Activated naive CD4-positive, alpha-beta T cell treated with anti-CD3 and anti-CD28 coated beads, Interleukin-2, amount 10 ng/mL, durations not matched to agents 7 days and 5 days (primary cell): ENCODE measurements around the gene FOXO3.
"Not testable (repeated sequence)": the region's sequence is repeated elsewhere in the genome, so short reads cannot be mapped to it uniquely, and the experiment has no call there.

Experiments
- CTCF ChIA-PET: fragments of 350-600 bp; sonication (Branson Sonifier 250); formaldehyde crosslinking; loops from one replicate; lab custom pipeline; 2021; ENCODE audit warnings: antibody characterized with exemption; lab: Charles Lee
- DNase-seq: peaks from one replicate; pipeline ENCODE4 v3.0.0-alpha.2; 2020
- H3K27ac Mint-ChIP-seq: one replicate; pipeline ENCODE4 v1.8.0; 2021; ENCODE audit warnings: mild to moderate bottlenecking, moderate library complexity, mixed read lengths
- H3K27me3 Mint-ChIP-seq: one replicate; pipeline ENCODE4 v1.8.0; 2021; ENCODE audit warnings: mild to moderate bottlenecking, mixed read lengths
- H3K36me3 Mint-ChIP-seq: one replicate; pipeline ENCODE4 v1.8.0; 2021; ENCODE audit warnings: mixed read lengths
- H3K4me1 Mint-ChIP-seq: one replicate; pipeline ENCODE4 v1.8.0; 2021; ENCODE audit warnings: mixed read lengths
- H3K4me3 Mint-ChIP-seq: one replicate; pipeline ENCODE4 v1.8.0; 2021; ENCODE audit warnings: mild to moderate bottlenecking, moderate library complexity, mixed read lengths
- H3K9me3 Mint-ChIP-seq: one replicate; pipeline ENCODE4 v1.8.0; 2021; ENCODE audit warnings: mixed read lengths

Gene FOXO3

GRCh38 chr6:108559097-108559883, 1.4 kb upstream of the FOXO3 start:
- CTCF ChIA-PET: interaction anchor here (0.7 to 1.2 kb wide), 2 partner anchors 238 to 334 kb away, joined by 3 to 4 read pairs; no protein-coding TSS in a partner anchor
- peak overlapping the region; percentile 94 for H3K4me3 Mint-ChIP-seq
- peaks cover 31% of the 10 kb centered on the region for H3K4me1 Mint-ChIP-seq

DNA sequence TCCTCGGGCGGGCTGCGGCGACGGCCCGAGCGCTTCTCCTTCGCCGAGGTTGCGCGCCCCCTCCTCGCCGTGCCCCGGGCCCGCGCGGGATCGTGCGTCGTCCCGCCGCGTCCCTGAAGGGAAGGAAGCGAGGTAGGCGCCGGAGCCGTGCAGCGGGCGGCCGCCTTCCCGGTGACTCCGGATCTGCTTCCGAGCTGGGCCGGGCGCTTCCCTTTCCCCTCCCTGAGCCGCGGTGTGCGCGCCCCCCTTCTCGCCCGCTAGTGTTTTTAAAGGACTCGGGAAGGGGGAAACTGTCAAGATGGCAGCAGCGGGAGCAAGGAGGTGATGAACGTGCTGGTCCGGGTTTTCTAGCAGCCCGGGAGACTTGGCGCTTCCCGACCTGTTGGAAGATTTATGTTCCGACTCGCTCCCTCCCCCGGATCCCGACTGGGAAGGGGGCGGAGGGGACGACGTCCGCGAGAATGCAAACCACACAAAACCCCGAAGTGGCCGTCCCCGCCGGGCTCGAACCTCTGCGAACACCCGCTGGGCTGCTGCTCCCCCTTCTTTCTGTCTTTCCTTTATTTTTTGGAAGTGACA, 744 bp upstream of the FOXO3 start:
- H3K4me3 Mint-ChIP-seq: peak overlapping the region; percentile 94
- H3K36me3 Mint-ChIP-seq: peaks cover 16% of the 10 kb centered on the region

More at GRCh38 chr6:108559097-108559883, 1.4 kb upstream of the FOXO3 start:
- DNase-seq: peak; percentile 92
- Mint-ChIP-seq H3K27me3 (peaks cover 48% of the 10 kb centered on the region), H3K36me3 (peaks cover 16% of the 10 kb centered on the region), H3K9me3 (no peaks in the 10 kb centered on the region), H3K27ac (peak overlapping the region; percentile 99)

DNA sequence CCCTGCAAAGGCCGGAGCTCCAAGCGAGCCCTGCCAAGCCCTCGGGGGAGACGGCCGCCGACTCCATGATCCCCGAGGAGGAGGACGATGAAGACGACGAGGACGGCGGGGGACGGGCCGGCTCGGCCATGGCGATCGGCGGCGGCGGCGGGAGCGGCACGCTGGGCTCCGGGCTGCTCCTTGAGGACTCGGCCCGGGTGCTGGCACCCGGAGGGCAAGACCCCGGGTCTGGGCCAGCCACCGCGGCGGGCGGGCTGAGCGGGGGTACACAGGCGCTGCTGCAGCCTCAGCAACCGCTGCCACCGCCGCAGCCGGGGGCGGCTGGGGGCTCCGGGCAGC, 561 bp downstream of the FOXO3 start:
- DNase-seq, CTCF ChIA-PET, H3K9me3 Mint-ChIP-seq, H3K4me3 Mint-ChIP-seq, H3K27ac Mint-ChIP-seq: not testable (repeated sequence)
- H3K4me1 Mint-ChIP-seq: peaks cover 51% of the 10 kb centered on the region
- peaks cover 34% of the 10 kb centered on the region for H3K27me3 Mint-ChIP-seq
- peaks cover 21% of the 10 kb centered on the region for H3K36me3 Mint-ChIP-seq

More for the DNA sequence above, 744 bp upstream of the FOXO3 start:
- Mint-ChIP-seq H3K9me3 (no peaks in the 10 kb centered on the region), H3K4me1 (peaks cover 38% of the 10 kb centered on the region), H3K27me3 (peaks cover 43% of the 10 kb centered on the region), H3K27ac (peak overlapping the region; percentile 87)
- CTCF ChIA-PET: interaction anchor here (0.7 kb wide), 1 partner anchor 333 kb away, joined by 3 read pairs; no protein-coding TSS in a partner anchor
- DNase-seq: peak; percentile 49

- H3K9me3 Mint-ChIP-seq: no peaks in the 10 kb centered on the region
- H3K4me3 Mint-ChIP-seq: peak overlapping the region; percentile 65
- CTCF ChIA-PET: interaction anchor here (0.7 kb wide), 1 partner anchor 40 kb away, joined by 3 read pairs; no protein-coding TSS in a partner anchor
- peaks cover 23% of the 10 kb centered on the region for H3K36me3 Mint-ChIP-seq
- DNase-seq: no peak
- H3K4me1 Mint-ChIP-seq: peaks cover 54% of the 10 kb centered on the region
- peak overlapping the region; percentile 70 for H3K27ac Mint-ChIP-seq
- H3K27me3 Mint-ChIP-seq: peaks cover 27% of the 10 kb centered on the region
These were observed 1.2 kb downstream of the FOXO3 start for GRCh38 chr6:108561742-108562502.

GRCh38 chr6:108562503-108562993, 1.8 kb downstream of the FOXO3 start:
- Mint-ChIP-seq H3K36me3 (peaks cover 28% of the 10 kb centered on the region), H3K27ac (no peak overlapping the region), H3K4me3 (peak overlapping the region; percentile 65), H3K4me1 (peaks cover 51% of the 10 kb centered on the region), H3K27me3 (peaks cover 24% of the 10 kb centered on the region), H3K9me3 (no peaks in the 10 kb centered on the region)
- no peak for DNase-seq
- CTCF ChIA-PET: interaction anchor here (0.7 kb wide), 1 partner anchor 39 kb away, joined by 3 read pairs; no protein-coding TSS in a partner anchor

DNA sequence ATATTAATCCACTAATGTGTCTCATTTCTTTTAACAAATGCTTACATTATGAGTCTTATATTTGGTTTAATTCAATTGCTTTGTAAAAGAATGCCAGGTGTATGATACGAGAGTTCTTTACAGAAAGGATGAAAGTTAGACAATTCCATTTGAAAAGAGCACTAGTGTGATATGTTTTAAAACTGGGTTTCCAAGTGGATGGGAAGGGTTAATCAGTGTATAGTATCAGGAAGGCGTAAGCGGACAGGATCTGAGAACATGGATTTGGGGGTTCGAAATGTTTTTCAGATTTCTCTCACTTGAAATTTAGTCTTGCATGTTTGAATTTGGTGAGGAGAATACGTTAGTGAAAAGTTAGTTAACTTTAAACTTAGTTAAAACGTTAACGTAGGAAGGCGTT, 2.6 kb downstream of the FOXO3 start:
- H3K27me3 Mint-ChIP-seq: peaks cover 24% of the 10 kb centered on the region
- CTCF ChIA-PET: no interaction called here
- no peak overlapping the region for H3K4me3 Mint-ChIP-seq
- H3K4me1 Mint-ChIP-seq: peaks cover 55% of the 10 kb centered on the region
- H3K9me3 Mint-ChIP-seq: no peaks in the 10 kb centered on the region
- H3K36me3 Mint-ChIP-seq: peaks cover 33% of the 10 kb centered on the region
- H3K27ac Mint-ChIP-seq: no peak overlapping the region
- DNase-seq: no peak

- CTCF ChIA-PET: no interaction called here
- Mint-ChIP-seq H3K36me3 (peaks cover 41% of the 10 kb centered on the region), H3K9me3 (no peaks in the 10 kb centered on the region), H3K27me3 (peaks cover 24% of the 10 kb centered on the region), H3K27ac (no peak overlapping the region), H3K4me1 (peaks cover 60% of the 10 kb centered on the region), H3K4me3 (no peak overlapping the region)
- DNase-seq: no peak
These were observed 3.5 kb downstream of the FOXO3 start for GRCh38 chr6:108564178-108564577.

DNA sequence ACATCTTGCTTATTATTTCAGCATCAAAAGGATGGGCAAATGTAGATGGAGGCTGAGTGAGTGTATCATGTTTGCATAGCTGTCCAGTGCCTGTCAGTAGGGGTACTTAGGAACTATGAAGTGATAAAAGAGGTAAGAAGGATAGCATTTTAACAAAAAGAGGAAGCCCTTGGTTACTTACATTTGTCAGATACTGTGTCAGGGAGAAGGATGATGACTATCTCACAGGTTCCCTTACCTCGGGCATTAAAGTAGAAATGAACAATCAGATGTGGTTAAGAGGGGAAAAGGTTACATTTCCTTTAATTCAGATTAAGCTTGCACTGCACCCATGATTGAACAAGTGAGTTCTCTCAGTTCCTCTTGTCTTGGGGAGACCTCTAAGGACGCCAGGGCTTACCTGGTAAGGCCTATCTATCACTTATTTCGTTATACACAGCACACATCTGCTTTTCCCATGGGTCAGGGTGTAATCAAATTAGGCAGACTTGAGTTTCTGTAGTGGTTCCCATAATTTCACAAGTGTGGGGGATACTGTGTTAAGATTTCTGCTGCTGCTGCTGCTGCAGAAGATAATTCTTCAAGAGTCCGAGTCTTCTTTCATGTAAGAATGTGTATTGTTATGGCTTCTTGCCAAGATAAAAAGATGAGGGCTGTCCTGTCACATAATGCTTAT, 4.5 kb downstream of the FOXO3 start:
- H3K4me1 Mint-ChIP-seq: peaks cover 60% of the 10 kb centered on the region
- peaks cover 44% of the 10 kb centered on the region for H3K36me3 Mint-ChIP-seq
- H3K27me3 Mint-ChIP-seq: peaks cover 17% of the 10 kb centered on the region
- peak overlapping the region; percentile 76 for H3K27ac Mint-ChIP-seq
- CTCF ChIA-PET: interaction anchor here (1.4 to 2.0 kb wide), 2 partner anchors 221 to 271 kb away, joined by 3 to 5 read pairs; no protein-coding TSS in a partner anchor
- no peak for DNase-seq
- H3K9me3 Mint-ChIP-seq: no peaks in the 10 kb centered on the region
- no peak overlapping the region for H3K4me3 Mint-ChIP-seq

DNA sequence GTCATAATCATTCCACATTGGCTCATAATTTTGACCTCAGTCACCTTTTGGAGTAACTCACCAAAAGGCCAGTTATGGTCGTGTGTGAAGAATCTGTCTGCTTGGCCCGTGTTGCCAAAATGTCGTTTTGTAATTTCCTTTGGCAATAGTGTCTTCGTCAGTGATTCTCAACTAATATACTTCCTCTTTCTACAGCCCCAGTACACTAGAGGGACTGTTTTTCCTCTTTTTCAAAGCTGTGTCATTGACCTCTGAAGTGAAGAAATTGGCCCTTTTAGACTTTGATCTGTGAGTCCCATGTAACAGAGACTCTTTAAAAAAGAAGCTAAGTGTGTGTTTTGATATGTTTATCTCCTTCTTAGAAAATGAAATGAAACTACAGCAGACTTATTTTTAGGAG, 5.2 kb downstream of the FOXO3 start:
- CTCF ChIA-PET: interaction anchor here (1.4 to 2.0 kb wide), 2 partner anchors 220 to 270 kb away, joined by 3 to 5 read pairs; no protein-coding TSS in a partner anchor
- peak overlapping the region; percentile 72 for H3K27ac Mint-ChIP-seq
- peaks cover 14% of the 10 kb centered on the region for H3K27me3 Mint-ChIP-seq
- H3K4me3 Mint-ChIP-seq: no peak overlapping the region
- DNase-seq: no peak
- H3K4me1 Mint-ChIP-seq: peaks cover 60% of the 10 kb centered on the region
- H3K36me3 Mint-ChIP-seq: peaks cover 49% of the 10 kb centered on the region
- H3K9me3 Mint-ChIP-seq: no peaks in the 10 kb centered on the region

- no peak for DNase-seq
- Mint-ChIP-seq H3K4me3 (no peak overlapping the region), H3K9me3 (no peaks in the 10 kb centered on the region), H3K27me3 (peaks cover 14% of the 10 kb centered on the region), H3K4me1 (peaks cover 60% of the 10 kb centered on the region), H3K27ac (peak overlapping the region; percentile 72), H3K36me3 (peaks cover 54% of the 10 kb centered on the region)
- CTCF ChIA-PET: interaction anchor here (1.4 to 2.0 kb wide), 2 partner anchors 220 to 270 kb away, joined by 3 to 5 read pairs; no protein-coding TSS in a partner anchor
These were observed 5.7 kb downstream of the FOXO3 start for GRCh38 chr6:108566406-108566805.

DNA sequence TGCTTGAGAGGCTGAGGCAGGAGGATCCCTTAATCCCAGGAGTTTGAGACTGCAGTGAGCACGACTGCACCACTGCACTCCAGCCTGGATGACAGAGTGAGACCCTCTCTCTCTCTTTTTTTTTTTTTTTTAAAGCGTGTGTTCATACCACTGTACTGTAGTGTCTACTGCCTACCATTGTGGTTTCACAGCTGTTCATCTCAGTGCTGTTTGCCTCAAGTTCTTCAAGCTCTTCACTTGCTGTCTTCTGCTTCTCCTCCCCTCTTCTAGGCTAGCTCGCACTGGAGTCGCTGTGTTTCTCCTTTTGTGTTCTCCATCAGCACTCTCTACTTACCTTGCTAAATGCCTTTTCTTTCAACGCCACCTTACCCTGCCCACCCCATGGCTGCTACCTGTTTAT, 7.4 kb downstream of the FOXO3 start:
- H3K9me3 Mint-ChIP-seq: no peaks in the 10 kb centered on the region
- H3K27ac Mint-ChIP-seq: no peak overlapping the region
- H3K27me3 Mint-ChIP-seq: no peaks in the 10 kb centered on the region
- no peak for DNase-seq
- CTCF ChIA-PET: interaction anchor here (0.6 to 0.9 kb wide), 2 partner anchors 90 to 505 kb away, joined by 3 read pairs; no protein-coding TSS in a partner anchor
- H3K36me3 Mint-ChIP-seq: peaks cover 47% of the 10 kb centered on the region
- H3K4me1 Mint-ChIP-seq: peaks cover 48% of the 10 kb centered on the region
- no peak overlapping the region for H3K4me3 Mint-ChIP-seq

DNA sequence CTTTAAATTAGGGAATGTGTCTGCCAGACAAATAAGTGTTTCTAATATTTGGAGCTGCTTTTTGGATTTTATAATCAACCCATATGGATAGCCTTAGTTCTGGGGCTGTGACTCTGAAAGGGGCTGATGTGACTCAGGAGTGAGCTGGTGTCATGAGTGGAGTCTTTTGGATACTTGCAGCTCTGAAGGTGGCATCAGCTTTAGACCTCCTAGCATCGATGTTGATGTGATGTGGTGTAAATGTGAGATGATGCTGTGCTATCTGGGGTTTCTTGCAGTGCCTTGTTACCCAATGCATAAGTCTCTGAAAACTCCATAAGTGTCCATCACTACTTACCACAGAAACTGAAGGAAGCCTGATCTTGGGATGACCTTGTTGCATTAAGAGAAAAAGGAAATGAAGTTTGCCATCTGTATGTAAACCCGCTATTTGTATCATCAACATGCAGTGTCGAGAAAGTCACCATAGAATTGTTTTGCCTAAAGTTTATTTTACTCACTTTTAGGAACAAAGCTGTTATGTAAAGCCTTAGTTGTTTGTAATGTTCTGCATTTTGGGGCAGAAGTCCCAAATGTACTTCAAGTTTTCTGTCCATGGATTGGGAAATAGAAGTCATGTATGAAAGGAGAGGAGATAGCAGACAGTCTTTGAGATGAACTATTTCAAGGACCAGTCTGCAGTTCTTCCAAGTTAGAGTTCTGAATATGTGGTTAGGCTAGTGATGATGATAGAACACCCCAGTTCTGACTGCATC, 8.0 kb downstream of the FOXO3 start:
- no peaks in the 10 kb centered on the region for H3K27me3 Mint-ChIP-seq
- CTCF ChIA-PET: interaction anchor here (0.6 to 0.9 kb wide), 2 partner anchors 90 to 504 kb away, joined by 3 read pairs; no protein-coding TSS in a partner anchor
- DNase-seq: no peak
- peaks cover 45% of the 10 kb centered on the region for H3K36me3 Mint-ChIP-seq
- H3K9me3 Mint-ChIP-seq: no peaks in the 10 kb centered on the region
- H3K27ac Mint-ChIP-seq: no peak overlapping the region
- H3K4me3 Mint-ChIP-seq: no peak overlapping the region
- H3K4me1 Mint-ChIP-seq: peaks cover 44% of the 10 kb centered on the region

DNA sequence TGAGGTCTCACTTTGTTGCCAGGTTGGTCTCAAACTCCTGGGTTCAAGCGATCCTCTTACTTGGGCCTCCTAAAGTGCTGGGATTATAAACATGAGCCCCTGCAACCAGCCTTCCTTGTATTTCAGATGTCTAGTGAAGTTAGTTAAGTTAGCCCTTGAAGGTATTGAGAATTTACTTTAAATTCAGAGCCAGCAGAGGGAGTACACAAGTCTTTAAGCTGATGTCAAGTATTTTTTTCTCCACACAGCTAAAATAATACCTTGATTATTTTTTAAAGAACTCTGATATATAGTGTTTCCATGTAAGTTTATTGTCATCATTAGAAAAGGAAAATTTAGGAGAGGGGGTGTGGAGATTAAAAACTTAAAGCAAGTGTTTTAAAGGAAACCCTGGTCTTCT, 9.8 kb downstream of the FOXO3 start:
- no peak for DNase-seq
- H3K36me3 Mint-ChIP-seq: peaks cover 45% of the 10 kb centered on the region
- CTCF ChIA-PET: interaction anchor here (0.7 to 1.0 kb wide), 2 partner anchors 10 to 211 kb away, joined by 3 read pairs; no protein-coding TSS in a partner anchor
- H3K4me3 Mint-ChIP-seq: no peak overlapping the region
- H3K27ac Mint-ChIP-seq: no peak overlapping the region
- no peaks in the 10 kb centered on the region for H3K27me3 Mint-ChIP-seq
- no peaks in the 10 kb centered on the region for H3K9me3 Mint-ChIP-seq
- H3K4me1 Mint-ChIP-seq: peaks cover 34% of the 10 kb centered on the region
